Femur (tissue), 1 donor: ENCODE results near the gene DGCR6L.
"Not testable (repeated sequence)": the region's sequence is repeated elsewhere in the genome, so short reads cannot be mapped to it uniquely, and the experiment has no call there.

Experiments used
- DNase-seq: peaks from one replicate; pipeline ENCODE4 v3.0.0-alpha.2; 2017

Gene DGCR6L

DNA sequence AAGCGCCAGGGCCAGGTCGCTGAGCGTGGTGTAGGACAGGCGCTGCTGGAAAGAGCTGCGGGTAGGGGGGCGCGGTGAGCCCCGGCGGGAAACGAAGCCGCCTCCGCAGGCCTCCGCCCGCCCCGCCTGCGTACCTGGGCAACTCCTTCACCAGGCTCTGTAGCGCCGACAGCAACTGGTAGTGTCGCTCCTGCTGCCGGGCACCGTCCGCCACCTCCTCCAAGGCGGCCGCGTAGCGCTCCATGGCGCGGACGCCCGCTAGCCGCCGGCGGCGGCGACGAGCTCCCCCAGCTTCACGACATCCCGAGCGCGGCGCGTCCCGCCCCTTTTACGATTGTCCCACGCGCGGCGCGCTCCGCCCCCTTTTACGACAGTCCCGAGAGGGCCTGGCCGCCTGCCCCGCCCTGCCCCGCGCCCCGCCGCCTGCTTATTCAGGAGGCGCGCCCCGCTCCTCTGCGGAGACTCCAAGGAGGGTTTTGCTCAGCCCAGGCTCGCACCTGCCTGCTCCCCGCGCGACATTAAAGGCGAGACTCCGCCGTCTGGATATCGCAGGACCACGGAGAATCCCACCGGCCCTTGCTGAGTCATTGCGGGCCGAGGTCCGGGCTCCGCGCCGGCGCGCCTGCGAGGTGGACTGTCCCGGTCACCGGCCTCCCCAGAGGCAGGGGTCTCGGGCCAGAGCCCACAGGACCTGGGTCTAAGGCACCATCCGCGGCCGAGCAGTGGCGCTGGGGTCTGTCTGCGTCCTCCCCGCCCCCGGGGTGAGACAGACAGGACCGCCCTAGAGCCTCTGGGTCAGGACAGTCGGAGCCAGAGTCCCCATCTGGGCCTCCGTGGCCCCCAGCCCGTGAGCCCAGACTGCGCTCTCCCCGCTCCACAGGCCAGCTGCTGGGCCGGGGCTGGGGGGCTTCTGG lies at the start of gene DGCR6L:
Gene DGCR6L (minus strand): TSS at position 316 of the 914 bp plus-strand sequence. CDS start 72 bp downstream, at position 244.
- peak; percentile 96 for DNase-seq

DNA sequence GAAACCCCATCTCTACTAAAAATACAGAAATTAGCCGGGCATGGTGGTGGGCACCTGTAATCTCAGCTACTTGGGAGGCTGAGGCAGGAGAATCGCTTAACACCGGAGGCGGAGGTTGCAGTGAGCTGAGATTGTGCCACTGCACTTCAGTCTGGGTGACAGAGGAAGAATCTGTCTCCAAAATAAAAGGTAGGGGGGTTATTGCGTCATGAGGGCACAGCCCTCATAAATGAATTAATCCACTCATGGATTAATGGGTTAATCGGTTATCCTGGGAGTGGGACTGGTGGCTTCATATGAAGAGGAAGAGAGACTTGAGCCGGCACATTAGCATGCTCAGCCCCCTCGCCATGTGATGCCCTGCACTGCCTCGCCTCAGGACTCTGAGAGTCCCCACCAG lies 49.0 kb upstream of the DGCR6L start:
- not testable (repeated sequence) for DNase-seq

DNA sequence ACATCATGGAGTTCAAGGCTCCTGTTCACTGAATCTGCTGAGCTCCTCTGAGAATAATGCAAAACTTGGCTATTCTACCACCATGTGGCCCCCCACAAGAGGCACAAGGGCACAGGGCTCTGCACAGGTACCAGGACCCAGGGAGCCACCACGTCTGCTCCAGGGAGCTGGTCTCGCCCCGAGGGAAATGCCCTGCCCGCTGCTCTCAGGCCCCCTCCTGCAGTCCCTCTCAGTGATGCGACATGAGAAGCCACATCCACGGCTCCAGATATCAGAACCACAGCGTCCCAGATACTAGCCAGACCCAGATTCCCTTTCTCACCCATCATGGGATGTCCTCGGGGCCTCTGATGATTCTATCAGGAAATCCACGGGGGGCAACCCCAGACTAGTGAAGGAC lies 47.0 kb upstream of the DGCR6L start:
- DNase-seq: not testable (repeated sequence)

DNA sequence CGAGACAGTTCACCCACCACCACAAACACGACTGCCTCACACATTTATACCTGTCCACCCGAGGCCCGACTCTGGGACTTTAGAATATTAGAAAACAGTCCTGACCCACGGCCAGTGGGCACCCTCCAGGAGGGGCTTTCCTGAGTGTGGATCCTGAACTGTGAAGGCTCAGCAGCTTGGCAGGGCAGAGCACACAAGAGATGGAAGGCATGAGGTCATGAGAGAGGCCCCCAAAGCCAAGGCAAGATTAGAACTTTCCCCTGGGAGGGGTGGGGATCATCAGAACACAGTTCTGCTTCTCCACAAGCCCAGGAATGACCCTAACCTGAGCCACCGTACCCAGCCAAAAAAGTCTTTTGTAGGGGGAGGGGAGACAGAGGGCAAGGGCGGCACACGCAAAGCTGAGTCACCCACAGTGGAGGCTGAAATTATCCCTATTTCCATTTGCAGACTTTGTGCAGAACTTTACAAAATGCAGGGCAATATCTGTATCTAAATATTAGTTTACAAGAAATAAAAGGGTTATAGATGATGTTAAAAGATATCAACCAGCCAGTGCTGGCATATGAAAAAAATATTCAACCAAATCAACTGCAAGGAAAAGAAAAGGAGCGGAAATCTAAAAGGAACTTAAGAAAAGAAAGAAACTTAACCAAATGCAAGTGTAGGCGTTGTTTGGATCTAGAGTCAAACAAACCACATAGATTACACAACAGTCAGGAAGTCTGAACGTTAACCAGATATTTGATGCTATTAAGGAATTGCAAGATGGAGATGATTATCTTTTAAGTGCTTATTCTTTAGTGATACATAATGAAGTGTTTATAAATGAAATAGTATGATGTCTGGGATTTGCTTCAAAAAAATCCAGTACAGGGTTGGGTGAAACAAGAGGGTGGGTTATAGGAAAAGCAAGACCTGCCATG lies 44.7 kb upstream of the DGCR6L start:
- DNase-seq: not testable (repeated sequence)

DNA sequence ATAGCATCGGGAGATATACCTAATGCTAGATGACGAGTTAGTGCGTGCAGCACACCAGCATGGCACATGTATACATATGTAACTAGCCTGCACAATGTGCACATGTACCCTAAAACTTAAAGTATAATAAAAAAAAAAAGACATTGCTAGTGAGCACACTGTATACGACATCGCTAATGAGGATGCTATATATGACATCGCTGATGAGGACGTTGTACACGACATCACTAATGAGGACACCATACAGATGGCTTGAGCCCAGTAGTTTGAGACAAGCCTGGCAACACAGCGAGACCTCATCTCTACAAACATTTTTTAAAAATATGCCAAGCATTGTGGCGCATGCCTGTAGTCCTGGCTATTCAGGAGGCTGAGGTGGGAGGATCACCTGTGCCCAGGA lies 42.5 kb upstream of the DGCR6L start:
- not testable (repeated sequence) for DNase-seq

- DNase-seq: not testable (repeated sequence)
Measured at GRCh38 chr22:20361752-20362229, 41.9 kb upstream of the DGCR6L start.

- DNase-seq: not testable (repeated sequence)
Measured at GRCh38 chr22:20360866-20361751, 41.2 kb upstream of the DGCR6L start.

DNA sequence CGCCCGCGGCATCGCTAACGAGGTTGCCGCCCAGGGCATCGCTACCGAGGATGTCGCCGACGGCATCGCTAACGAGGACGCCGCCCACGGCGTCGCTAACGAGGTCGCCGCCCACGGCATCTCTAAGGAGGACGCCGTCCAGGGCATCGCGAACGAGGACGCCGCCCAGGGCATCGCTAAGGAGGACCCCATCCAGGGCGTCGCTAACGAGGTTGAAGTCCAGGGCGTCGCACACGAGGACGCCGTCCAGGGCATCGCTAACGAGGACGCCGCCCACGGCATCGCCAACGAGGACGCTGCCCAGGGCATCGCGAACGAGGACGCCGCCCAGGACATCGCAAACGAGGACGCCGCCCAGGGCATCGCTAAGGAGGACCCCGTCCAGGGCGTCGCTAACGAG lies 40.4 kb upstream of the DGCR6L start:
- not testable (repeated sequence) for DNase-seq

- DNase-seq: not testable (repeated sequence)
Measured at GRCh38 chr22:20358503-20359239, 38.8 kb upstream of the DGCR6L start.

- DNase-seq: not testable (repeated sequence)
Measured at GRCh38 chr22:20357967-20358366, 38.1 kb upstream of the DGCR6L start.

DNA sequence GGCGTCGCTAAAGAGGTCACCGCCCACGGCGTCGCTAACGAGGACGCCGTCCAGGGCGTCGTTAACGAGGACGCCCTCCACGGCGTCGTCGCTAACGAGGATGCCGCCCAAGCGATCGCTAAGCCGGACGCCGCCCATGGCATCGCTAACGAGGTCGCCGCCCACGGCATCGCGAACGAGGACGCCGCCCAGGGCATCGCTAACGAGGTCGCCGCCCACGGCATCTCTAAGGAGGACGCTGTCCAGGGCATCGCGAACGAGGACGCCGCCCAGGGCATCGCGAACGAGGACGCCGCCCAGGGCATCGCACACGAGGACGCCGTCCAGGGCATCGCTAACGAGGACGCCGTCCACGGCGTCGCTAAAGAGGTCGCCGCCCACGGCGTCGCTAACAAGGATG lies 37.0 kb upstream of the DGCR6L start:
- not testable (repeated sequence) for DNase-seq

DNA sequence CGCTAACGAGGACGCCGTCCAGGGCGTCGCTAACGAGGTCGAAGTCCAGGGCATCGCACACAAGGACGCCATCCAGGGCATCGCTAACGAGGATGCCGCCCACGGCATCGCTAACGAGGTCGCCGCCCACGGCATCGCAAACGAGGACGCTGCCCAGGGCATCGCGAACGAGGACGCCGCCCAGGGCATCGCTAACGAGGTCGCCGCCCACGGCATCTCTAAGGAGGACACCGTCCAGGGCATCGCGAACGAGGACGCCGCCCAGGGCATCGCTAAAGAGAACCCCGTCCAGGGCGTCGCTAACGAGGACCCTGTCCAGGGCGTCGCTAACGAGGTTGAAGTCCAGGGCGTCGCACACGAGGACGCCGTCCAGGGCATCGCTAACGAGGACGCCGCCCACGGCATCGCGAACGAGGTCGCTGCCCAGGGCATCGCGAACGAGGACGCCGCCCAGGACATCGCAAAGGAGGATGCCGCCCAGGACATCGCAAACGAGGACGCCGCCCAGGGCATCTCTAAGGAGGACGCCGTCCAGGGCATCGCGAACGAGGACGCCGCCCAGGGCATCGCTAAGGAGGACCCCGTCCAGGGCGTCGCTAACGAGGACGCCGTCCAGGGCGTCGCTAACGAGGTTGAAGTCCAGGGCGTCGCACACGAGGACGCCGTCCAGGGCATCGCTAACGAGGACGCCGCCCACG lies 36.2 kb upstream of the DGCR6L start:
- DNase-seq: not testable (repeated sequence)

- DNase-seq: no peak
Measured at GRCh38 chr22:20354238-20354975, 34.5 kb upstream of the DGCR6L start.

- DNase-seq: not testable (repeated sequence)
Measured at GRCh38 chr22:20352536-20352935, 32.7 kb upstream of the DGCR6L start.

- DNase-seq: not testable (repeated sequence)
Measured at GRCh38 chr22:20346553-20346952, 26.7 kb upstream of the DGCR6L start.

DNA sequence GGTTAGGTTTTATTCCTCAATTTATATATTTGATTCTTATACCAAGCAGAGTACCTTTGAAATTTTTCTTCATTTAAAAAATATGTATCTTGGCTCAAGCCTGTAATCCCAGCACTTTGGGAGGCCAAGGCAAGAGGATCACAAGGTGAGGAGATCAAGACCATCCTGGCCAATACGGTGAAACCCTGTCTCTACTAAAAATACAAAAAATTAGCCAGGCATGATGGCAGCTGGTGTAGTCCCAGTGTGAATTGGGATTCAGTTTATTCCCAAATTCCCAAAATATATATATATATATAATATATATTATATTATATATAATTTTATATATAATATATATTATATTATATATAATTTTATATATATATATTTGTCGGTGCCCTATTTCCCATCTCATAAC lies 18.4 kb upstream of the DGCR6L start:
- not testable (repeated sequence) for DNase-seq

GRCh38 chr22:20337807-20338206 lies 17.9 kb upstream of the DGCR6L start:
- not testable (repeated sequence) for DNase-seq

GRCh38 chr22:20336561-20336960 lies 16.7 kb upstream of the DGCR6L start:
- not testable (repeated sequence) for DNase-seq

DNA sequence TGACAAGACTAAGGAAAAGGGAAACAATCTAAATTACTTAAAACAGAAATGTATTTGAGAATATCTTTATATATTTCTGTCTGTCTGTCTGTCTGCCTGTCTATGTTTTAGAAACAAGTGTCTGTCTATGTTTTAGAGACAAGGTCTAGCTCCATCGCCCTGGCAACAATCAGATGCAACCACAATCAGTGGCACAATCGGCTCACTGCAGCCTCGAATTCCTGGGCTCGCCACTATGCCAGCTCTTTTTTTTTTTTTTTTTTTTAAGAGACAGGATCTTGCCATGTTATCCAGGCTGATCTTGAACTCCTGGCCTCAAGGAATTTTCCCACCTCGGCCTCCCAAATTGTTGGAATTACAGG lies 8.7 kb upstream of the DGCR6L start:
- not testable (repeated sequence) for DNase-seq

DNA sequence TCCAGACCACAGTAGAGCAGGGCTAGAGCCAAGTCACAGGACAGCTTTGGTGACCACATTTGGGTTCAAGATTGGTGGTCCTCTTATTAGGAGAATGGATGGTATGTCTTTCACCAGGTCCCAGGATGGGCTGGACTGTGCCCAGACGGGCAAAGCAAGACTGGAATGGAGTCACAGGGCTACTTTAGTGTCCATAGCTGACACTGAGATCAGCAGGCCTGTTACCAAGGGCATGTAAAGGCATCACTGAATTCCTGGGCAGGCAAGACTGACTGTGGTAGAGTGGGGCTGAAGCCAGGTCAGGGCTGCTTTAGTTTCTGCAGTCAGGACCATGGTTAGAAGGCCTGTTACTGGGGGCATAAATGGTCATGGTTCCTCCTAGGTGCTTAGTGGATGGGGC lies 6.1 kb upstream of the DGCR6L start:
- peak; percentile 4 for DNase-seq
